PC-3 (cell line): Measurements from ENCODE around the gene ZNF346. TPM values are rescaled to one million over a fixed set of nuclear protein-coding genes. Genes with fewer than 3 reads are reported as not detected.

Experiments
- ATAC-seq: fragments of 200-7000 bp; cut with Tn5 transposase; 2 replicates; pipeline ENCODE4 v1.9.1; 2020; ENCODE audit warnings: mild to moderate bottlenecking, moderate library complexity
- BruUV-seq: library from RNA; stranded (reverse); fragments of 400-500 nt; replicated peaks from 2 replicates; lab custom pipeline; 2021; lab: Mats Ljungman, UMichigan
- CTCF ChIA-PET: fragments of 300-600 bp; sonication (Branson Sonifier 250); formaldehyde crosslinking; loops from one replicate; lab custom pipeline; 2022; ENCODE audit warnings: antibody characterized with exemption; lab: Charles Lee
- POLR2A ChIA-PET: fragments of 300-600 bp; sonication (Branson Sonifier 250); formaldehyde crosslinking; loops from one replicate; lab custom pipeline; 2022; ENCODE audit warnings: antibody characterized with exemption; ENCODE audit not compliant: unreplicated experiment; lab: Charles Lee
- DNase-seq: peaks from one replicate; pipeline ENCODE4 v3.0.0-alpha.2; 2015
- H2AFZ ChIP-seq: fragments of 300-600 bp; sonication (generic); 2 replicates; pipeline ENCODE4 v1.6.0; 2016; ENCODE audit warnings: antibody characterized with exemption, low read length
- H3F3A ChIP-seq: fragments of 300-600 bp; sonication (generic); one replicate; pipeline ENCODE4 v1.6.0; 2017; ENCODE audit warnings: antibody characterized with exemption, low read length, control low read depth, mild to moderate bottlenecking; ENCODE audit not compliant: unreplicated experiment
- H3K27ac ChIP-seq: fragments of 300-600 bp; sonication (generic); 2 replicates; pipeline ENCODE4 v1.5.1; 2016; ENCODE audit warnings: mild to moderate bottlenecking, low read length
- H3K27me3 ChIP-seq: fragments of 300-600 bp; sonication (generic); 2 replicates; pipeline ENCODE4 v1.6.1; 2016; ENCODE audit warnings: low read length, mixed read lengths
- H3K36me3 ChIP-seq: fragments of 300-600 bp; sonication (generic); 2 replicates; pipeline ENCODE4 v1.6.1; 2016; ENCODE audit warnings: low read depth, mixed run types, low read length, mixed read lengths
- H3K4me1 ChIP-seq: fragments of 300-600 bp; sonication (generic); 2 replicates; pipeline ENCODE4 v1.5.1; 2016; ENCODE audit warnings: low read length; ENCODE audit not compliant: insufficient read depth
- H3K4me2 ChIP-seq: fragments of 300-600 bp; sonication (generic); 2 replicates; pipeline ENCODE4 v1.6.0; 2016; ENCODE audit warnings: low read length
- H3K4me3 ChIP-seq: fragments of 300-600 bp; sonication (generic); 2 replicates; pipeline ENCODE4 v1.5.1; 2016; ENCODE audit warnings: mild to moderate bottlenecking, low read length, mixed read lengths
- H3K79me2 ChIP-seq: fragments of 300-600 bp; sonication (generic); 2 replicates; pipeline ENCODE4 v1.6.1; 2017; ENCODE audit warnings: low read length, mixed read lengths
- H3K9ac ChIP-seq: fragments of 300-600 bp; sonication (generic); 2 replicates; pipeline ENCODE4 v1.6.0; 2016; ENCODE audit warnings: mild to moderate bottlenecking, low read length
- H3K9me2 ChIP-seq: fragments of 300-600 bp; sonication (generic); replicated peaks from 2 replicates; pipeline ENCODE4 v1.6.1; 2016; ENCODE audit warnings: mixed run types, low read length, mixed read lengths
- H3K9me3 ChIP-seq: fragments of 300-600 bp; sonication (generic); 2 replicates; pipeline ENCODE4 v1.6.1; 2016; ENCODE audit warnings: low read length, mixed read lengths
- H4K20me1 ChIP-seq: fragments of 300-600 bp; sonication (generic); 2 replicates; pipeline ENCODE4 v1.6.1; 2016; ENCODE audit warnings: low read length, mixed read lengths
- EZH2 ChIP-seq: fragments of 300-600 bp; sonication (generic); IDR thresholded peaks from one replicate; pipeline ENCODE4 v1.6.1; 2017; ENCODE audit warnings: antibody characterized with exemption, mild to moderate bottlenecking, low read length; ENCODE audit not compliant: unreplicated experiment
- EZH2phosphoT487 ChIP-seq: fragments of 300-600 bp; sonication (generic); IDR thresholded peaks from 2 replicates; pipeline ENCODE4 v1.6.1; 2018; ENCODE audit warnings: mild to moderate bottlenecking, antibody characterized with exemption, low read length, borderline replicate concordance
- intact Hi-C: fragments of 100-400 bp; cut with micrococcal nuclease; formaldehyde crosslinking; loops from 2 replicates; pipeline ENCODE4 v1.9.0; 2023
- total RNA-seq: library from RNA; depleted of rRNA; stranded (reverse); fragments of >200 nt; gene quantifications from 2 replicates; pipeline ENCODE4 v1.2.3, GENCODE V29; 2014
- TF ChIP-seq, protein P1 (sequence below): fragments of 300-600 bp; sonication (generic); conservative IDR thresholded peaks from 2 replicates; pipeline ENCODE4 v1.5.1; 2017; ENCODE audit warnings: antibody characterized with exemption, low read depth, mild to moderate bottlenecking, low read length

Gene ZNF346
- total RNA-seq, 1 experiment from 2014 or later: 38.9 TPM

DNA sequence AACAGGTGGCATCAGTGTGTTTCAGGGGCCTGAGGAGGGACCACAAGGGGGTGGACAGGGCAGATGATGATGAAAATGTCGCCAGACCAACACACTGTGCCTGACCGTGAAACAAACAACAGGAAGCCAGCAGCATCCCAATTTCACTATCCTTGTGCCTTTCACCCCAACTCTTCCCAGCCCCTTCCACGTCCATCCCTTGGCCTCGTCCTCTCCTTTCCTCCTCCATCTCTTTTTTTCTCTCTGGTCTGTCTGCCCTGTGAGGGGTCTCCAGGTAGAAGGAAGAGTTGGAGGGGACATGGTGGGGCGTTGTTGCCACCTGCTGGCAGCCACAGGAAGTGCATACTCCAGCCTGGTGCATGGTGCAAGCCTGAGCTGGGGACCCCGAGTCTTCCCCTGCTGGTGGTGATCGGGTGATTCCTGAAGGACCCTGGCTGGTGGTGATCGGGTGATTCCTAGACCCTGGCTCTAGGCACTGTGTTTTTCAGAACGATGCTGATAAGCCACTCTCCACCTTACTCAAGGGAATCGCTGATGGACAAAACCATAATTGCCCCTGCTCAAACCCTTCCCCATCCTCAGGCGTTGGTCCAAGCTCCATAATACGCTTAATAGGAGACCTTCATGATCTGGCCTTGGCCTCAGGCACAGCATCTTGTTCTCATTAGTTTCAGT, 89.4 kb downstream of the ZNF346 start:
- ChIA-PET POLR2A (no interaction called here), CTCF (interaction anchor here (0.5 to 1.3 kb wide), 9 partner anchors 10 to 1785 kb away, joined by 3 to 19 read pairs (median 3); no protein-coding TSS in a partner anchor)
- intact Hi-C loops: loop anchor here (1.0 to 5.0 kb wide), 3 partner anchors 41 to 455 kb away; no protein-coding TSS in a partner anchor
- peak; percentile 65 for DNase-seq
- Histone ChIP-seq H3K36me3 (no peaks in the 10 kb centered on the region), H3K9ac (no peak overlapping the region), H3K4me3 (peak overlapping the region; percentile 49), H3K27ac (no peak overlapping the region), H3K27me3 (no peaks in the 10 kb centered on the region), H2AFZ (peak overlapping the region; percentile 64), H4K20me1 (no peaks in the 10 kb centered on the region), H3K4me2 (peak overlapping the region; percentile 69), H3K9me3 (no peaks in the 10 kb centered on the region), H3K79me2 (no peaks in the 10 kb centered on the region), H3K4me1 (no peaks in the 10 kb centered on the region), H3K9me2 (no peaks in the 10 kb centered on the region), H3F3A (no peaks in the 10 kb centered on the region)
- TF ChIP-seq, protein P1, sequence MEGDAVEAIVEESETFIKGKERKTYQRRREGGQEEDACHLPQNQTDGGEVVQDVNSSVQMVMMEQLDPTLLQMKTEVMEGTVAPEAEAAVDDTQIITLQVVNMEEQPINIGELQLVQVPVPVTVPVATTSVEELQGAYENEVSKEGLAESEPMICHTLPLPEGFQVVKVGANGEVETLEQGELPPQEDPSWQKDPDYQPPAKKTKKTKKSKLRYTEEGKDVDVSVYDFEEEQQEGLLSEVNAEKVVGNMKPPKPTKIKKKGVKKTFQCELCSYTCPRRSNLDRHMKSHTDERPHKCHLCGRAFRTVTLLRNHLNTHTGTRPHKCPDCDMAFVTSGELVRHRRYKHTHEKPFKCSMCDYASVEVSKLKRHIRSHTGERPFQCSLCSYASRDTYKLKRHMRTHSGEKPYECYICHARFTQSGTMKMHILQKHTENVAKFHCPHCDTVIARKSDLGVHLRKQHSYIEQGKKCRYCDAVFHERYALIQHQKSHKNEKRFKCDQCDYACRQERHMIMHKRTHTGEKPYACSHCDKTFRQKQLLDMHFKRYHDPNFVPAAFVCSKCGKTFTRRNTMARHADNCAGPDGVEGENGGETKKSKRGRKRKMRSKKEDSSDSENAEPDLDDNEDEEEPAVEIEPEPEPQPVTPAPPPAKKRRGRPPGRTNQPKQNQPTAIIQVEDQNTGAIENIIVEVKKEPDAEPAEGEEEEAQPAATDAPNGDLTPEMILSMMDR: peak; percentile 99
- TF ChIP-seq EZH2: no peak
- TF ChIP-seq EZH2phosphoT487: no peak
- peak; percentile 67 for ATAC-seq
- no TSS peak for BruUV-seq

DNA sequence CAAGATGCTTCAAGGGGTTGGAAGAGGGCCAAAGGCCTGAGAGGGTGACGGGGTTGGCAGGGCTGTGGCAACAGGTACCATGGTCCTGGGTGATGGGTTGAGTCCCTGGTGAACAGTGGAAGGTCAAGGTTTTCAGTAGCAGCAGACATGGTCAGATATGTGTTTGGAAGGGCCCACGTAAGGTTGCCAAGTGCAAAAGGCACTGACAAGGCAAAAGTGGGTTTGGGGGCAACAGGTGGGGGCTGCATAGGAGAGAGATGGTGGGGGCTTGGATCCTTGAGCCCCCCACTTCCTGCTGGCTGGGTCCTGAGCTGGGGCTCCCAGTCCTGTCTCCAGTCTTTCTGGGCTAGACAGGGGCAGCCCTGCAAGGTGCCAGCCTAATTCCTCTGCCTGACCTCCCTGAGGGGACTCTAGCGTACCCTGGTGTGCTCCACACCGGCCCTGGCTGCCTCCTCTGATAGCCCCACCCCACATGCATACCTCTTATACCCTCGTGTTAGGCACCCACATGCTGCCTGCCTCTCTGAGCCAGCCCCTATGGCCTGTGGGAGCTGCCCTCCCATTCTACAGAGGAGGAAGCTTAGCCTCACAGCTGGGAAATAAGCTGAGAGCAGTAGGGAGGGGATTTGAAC, 90.2 kb downstream of the ZNF346 start:
- H3K9me2 ChIP-seq: no peaks in the 10 kb centered on the region
- ChIA-PET POLR2A (no interaction called here), CTCF (interaction anchor here (0.5 to 1.3 kb wide), 9 partner anchors 9 to 1784 kb away, joined by 3 to 19 read pairs (median 3); no protein-coding TSS in a partner anchor)
- BruUV-seq: no TSS peak
- no peaks in the 10 kb centered on the region for H3F3A ChIP-seq
- no peaks in the 10 kb centered on the region for H4K20me1 ChIP-seq
- no peaks in the 10 kb centered on the region for H3K79me2 ChIP-seq
- H3K27ac ChIP-seq: no peak overlapping the region
- no peak overlapping the region for H3K4me3 ChIP-seq
- no peak overlapping the region for H2AFZ ChIP-seq
- no peaks in the 10 kb centered on the region for H3K9me3 ChIP-seq
- no peaks in the 10 kb centered on the region for H3K36me3 ChIP-seq
- no peak overlapping the region for H3K4me2 ChIP-seq
- no peaks in the 10 kb centered on the region for H3K4me1 ChIP-seq
- intact Hi-C loops: loop anchor here (1.0 to 5.0 kb wide), 3 partner anchors 41 to 455 kb away; no protein-coding TSS in a partner anchor
- ATAC-seq (no peak), DNase-seq (no peak)
- no peak overlapping the region for H3K9ac ChIP-seq
- no peak for TF ChIP-seq EZH2
- TF ChIP-seq, protein P1: no peak
- TF ChIP-seq EZH2phosphoT487: no peak
- H3K27me3 ChIP-seq: no peaks in the 10 kb centered on the region
